Body of pancreas (tissue), 4 donors: Measurements from ENCODE around the gene TTLL11. TPM values are rescaled to one million over a fixed set of nuclear protein-coding genes. Genes with fewer than 3 reads are reported as not detected.

Experiments
- ATAC-seq: fragments of 150-250 bp; one replicate; pipeline ENCODE4 v1.9.1; 2016
- DNase-seq, 4 donors: peaks; one replicate each; pipeline ENCODE4 v3.0.0-alpha.2; 2019
- H3K27ac ChIP-seq, 4 donors: fragments of 200-600 bp; sonication (generic); 1 replicate in 3 of 4; 2 replicates in 1 of 4; pipeline versions ENCODE4 v1.5.1 to v1.6.1; 2016 to 2019; ENCODE audit warnings: mild to moderate bottlenecking in 1 of 4, mixed read lengths in 1 of 4, moderate library complexity in 1 of 4
- H3K27me3 ChIP-seq, 2 donors: fragments of 200-600 bp; sonication (generic); one replicate each; pipeline ENCODE4 v1.6.0; 2016; ENCODE audit warnings: mild to moderate bottlenecking in 1 of 2
- H3K36me3 ChIP-seq, 2 donors: fragments of 200-600 bp; sonication (generic); replicated peaks in 1 of 2; 2 replicates each; pipeline ENCODE4 v1.5.1; 2016; ENCODE audit warnings: low read depth in 2 of 2; ENCODE audit not compliant: insufficient read depth in 1 of 2
- H3K4me1 ChIP-seq: fragments of 200-600 bp; sonication (generic); one replicate; pipeline ENCODE4 v1.6.0; 2016
- H3K4me3 ChIP-seq, 2 donors: fragments of 200-600 bp; sonication (generic); 1 replicate in 1 of 2; 2 replicates in 1 of 2; pipeline ENCODE4 v1.5.1; 2016 to 2019
- H3K9me3 ChIP-seq, 3 donors: fragments of 200-600 bp; sonication (generic); 1 replicate in 2 of 3; 2 replicates in 1 of 3; pipeline ENCODE4 v1.5.1; 2016
- POLR2A ChIP-seq, 3 donors: fragments of 450-650 bp; IDR thresholded peaks; one replicate each; pipeline ENCODE4 v1.6.1; 2016; ENCODE audit warnings: antibody characterized with exemption in 3 of 3, mild to moderate bottlenecking in 2 of 3
- whole genome bisulfite sequencing, 2 donors: methylation state at CpG; one replicate each; pipeline ENCODE4 v1.1.5; 2017; 5-methylcytosine and 5-hydroxymethylcytosine counted together
- intact Hi-C: fragments of 100-400 bp; cut with DNase I; formaldehyde crosslinking; loops from one replicate; pipeline ENCODE4 v1.15.1; 2023
- total RNA-seq, 2 donors: library from RNA; depleted of rRNA; stranded (reverse); fragments of >200 nt; gene quantifications; one replicate each; pipeline ENCODE4 v1.1.0, GENCODE V29; 2016
- TF ChIP-seq, protein P1 (sequence below), 7 experiments: fragments of 450-650 bp in 4 of 7; fragments of 200-600 bp in 3 of 7; sonication (generic) in 3 of 7; IDR thresholded peaks; one replicate each; pipeline ENCODE4 v1.5.1; 2016 to 2019; ENCODE audit warnings: antibody characterized with exemption in 7 of 7

Gene TTLL11
- total RNA-seq, 2 donors from 2014 or later = 14.5 to 16.8 TPM

DNA sequence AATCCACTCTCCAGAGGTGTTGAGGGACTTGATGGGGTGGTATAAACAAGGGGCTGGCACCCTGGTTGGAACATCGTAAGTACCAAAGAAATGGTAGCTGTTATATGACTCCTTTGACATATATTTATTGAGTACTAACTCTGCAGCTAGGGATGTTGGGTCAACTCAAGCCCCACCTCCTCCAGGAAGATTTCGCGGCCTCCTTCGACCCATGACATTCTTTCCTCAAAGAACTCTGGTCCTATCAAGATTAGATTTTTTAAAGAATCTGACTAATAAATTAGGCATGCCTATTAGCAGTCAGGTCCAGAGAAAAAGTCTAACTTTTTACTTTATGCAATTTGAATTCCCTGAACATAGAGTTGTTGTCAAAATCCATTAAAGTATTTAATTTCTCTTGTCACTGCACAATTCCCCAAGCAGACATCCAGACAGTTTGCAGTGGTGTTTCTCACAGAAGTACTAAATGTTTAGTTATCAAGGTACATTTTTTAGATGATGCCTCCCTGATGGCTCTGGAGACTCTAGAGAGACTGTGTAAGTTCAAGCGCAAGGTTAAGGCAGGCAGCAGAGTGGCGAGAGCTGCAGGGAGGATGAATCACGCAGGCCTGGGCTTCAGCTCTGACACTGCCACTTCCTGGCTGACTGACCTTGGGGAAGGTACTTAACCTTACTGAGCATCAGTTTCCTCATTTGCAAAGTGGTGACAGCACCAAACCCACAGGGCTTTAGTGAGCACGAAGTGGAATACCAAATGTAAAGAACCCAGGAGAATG, 209.6 kb downstream of the TTLL11 start:
- no peak for ATAC-seq
- no peaks in the 10 kb centered on the region for H3K36me3 ChIP-seq
- no peaks in the 10 kb centered on the region for H3K27me3 ChIP-seq
- intact Hi-C loops = no loop called here
- TF ChIP-seq POLR2A (IDR thresholded peaks at IDR 0.05) = no peak
- TF ChIP-seq, protein P1, sequence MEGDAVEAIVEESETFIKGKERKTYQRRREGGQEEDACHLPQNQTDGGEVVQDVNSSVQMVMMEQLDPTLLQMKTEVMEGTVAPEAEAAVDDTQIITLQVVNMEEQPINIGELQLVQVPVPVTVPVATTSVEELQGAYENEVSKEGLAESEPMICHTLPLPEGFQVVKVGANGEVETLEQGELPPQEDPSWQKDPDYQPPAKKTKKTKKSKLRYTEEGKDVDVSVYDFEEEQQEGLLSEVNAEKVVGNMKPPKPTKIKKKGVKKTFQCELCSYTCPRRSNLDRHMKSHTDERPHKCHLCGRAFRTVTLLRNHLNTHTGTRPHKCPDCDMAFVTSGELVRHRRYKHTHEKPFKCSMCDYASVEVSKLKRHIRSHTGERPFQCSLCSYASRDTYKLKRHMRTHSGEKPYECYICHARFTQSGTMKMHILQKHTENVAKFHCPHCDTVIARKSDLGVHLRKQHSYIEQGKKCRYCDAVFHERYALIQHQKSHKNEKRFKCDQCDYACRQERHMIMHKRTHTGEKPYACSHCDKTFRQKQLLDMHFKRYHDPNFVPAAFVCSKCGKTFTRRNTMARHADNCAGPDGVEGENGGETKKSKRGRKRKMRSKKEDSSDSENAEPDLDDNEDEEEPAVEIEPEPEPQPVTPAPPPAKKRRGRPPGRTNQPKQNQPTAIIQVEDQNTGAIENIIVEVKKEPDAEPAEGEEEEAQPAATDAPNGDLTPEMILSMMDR (IDR thresholded peaks at IDR 0.05) = no peak
- no peaks in the 10 kb centered on the region for H3K4me1 ChIP-seq
- no peak overlapping the region for H3K4me3 ChIP-seq
- H3K9me3 ChIP-seq = no peaks in the 10 kb centered on the region
- H3K27ac ChIP-seq = no peak overlapping the region
- DNase-seq = no peak
- 75 to 89% methylated on average over 8 of the region's 8 CpGs for WGBS, 2 donors

DNA sequence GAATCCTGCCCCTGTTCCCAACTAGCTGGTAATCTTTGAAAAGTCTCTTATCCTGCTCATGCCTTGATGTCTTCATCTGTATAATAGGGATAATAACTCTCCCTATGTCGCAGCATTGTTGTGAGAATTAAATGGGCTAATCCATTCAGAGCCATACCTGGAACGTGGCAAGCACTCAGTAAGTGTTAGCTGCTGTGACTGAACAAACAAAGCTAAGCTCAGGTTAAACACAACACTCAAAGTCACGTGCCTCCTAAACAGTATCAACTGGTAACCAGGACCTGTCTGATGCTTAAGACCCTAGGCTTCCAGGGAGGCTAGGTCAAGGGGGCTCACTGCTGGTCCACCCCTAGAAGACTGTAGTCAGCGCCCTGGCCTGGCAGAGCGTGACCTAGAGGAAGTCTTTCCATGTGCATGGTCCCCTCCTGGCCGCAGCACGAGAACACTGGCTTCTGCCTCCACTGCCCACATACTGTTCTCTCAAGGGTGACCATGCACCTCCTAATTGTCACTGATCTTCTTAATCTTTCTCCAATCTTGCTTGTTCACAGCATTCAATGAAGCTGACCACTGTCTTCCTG, 211.1 kb downstream of the TTLL11 start:
- intact Hi-C loops = no loop called here
- H3K4me1 ChIP-seq = no peaks in the 10 kb centered on the region
- DNase-seq = no peak
- H3K4me3 ChIP-seq = no peak overlapping the region
- ATAC-seq = no peak
- 69 to 78% methylated on average over 7 of the region's 7 CpGs for WGBS, 2 donors
- H3K9me3 ChIP-seq = no peaks in the 10 kb centered on the region
- TF ChIP-seq POLR2A (IDR thresholded peaks at IDR 0.05) = no peak
- TF ChIP-seq, protein P1 (IDR thresholded peaks at IDR 0.05) = no peak
- no peaks in the 10 kb centered on the region for H3K36me3 ChIP-seq
- no peaks in the 10 kb centered on the region for H3K27me3 ChIP-seq
- H3K27ac ChIP-seq = no peak overlapping the region

DNA sequence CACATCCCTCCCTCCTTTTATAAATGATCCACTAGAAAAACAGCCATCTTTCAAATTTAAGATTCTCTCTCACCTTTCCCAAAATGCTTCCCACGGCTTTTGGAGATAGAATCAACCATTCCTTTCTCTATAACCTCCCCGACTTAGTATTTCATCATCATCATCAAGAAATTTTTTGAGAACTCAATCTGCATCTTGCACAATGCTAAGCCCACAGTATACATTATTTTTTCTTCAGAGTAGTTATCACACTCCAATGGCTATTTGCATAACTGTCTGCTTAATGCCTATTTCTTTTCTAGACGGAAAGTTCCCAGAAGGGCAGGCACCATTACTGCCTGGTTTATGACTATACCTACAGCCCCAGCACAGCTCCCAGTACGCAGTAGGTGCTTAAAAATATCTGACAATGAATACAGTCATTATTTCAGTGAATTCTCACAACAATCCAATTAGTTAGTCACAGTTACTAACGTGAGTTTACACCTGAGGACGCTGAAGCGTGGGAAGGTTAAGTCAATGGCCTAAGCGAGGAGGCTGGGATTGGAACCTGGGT, 212.7 kb downstream of the TTLL11 start:
- DNase-seq (no peak), ATAC-seq (no peak)
- intact Hi-C loops = no loop called here
- 91 to 93% methylated on average over 8 of the region's 8 CpGs for WGBS, 2 donors
- Histone ChIP-seq H3K4me1 (no peaks in the 10 kb centered on the region), H3K9me3 (no peaks in the 10 kb centered on the region), H3K27me3 (no peaks in the 10 kb centered on the region), H3K27ac (no peak overlapping the region), H3K36me3 (no peaks in the 10 kb centered on the region), H3K4me3 (no peak overlapping the region)
- TF ChIP-seq, protein P1 (IDR thresholded peaks at IDR 0.05) = no peak
- TF ChIP-seq POLR2A (IDR thresholded peaks at IDR 0.05) = no peak

- Histone ChIP-seq H3K9me3 (no peaks in the 10 kb centered on the region), H3K4me3 (no peak overlapping the region), H3K36me3 (no peaks in the 10 kb centered on the region), H3K4me1 (no peaks in the 10 kb centered on the region), H3K27me3 (no peaks in the 10 kb centered on the region), H3K27ac (no peak overlapping the region)
- DNase-seq (no peak), ATAC-seq (no peak)
- 90 to 93% methylated on average over 14 of the region's 14 CpGs for WGBS, 2 donors
- TF ChIP-seq, protein P1 (IDR thresholded peaks at IDR 0.05) = no peak
- intact Hi-C loops = no loop called here
Observed at GRCh38 chr9:121878271-121878822, 214.8 kb downstream of the TTLL11 start.
